ENCODE results near the gene FUT4.

GRCh38 chr11:94533696-94534630 lies 9.8 kb upstream of the FUT4 start:
- TF ChIP-seq, protein P1, sequence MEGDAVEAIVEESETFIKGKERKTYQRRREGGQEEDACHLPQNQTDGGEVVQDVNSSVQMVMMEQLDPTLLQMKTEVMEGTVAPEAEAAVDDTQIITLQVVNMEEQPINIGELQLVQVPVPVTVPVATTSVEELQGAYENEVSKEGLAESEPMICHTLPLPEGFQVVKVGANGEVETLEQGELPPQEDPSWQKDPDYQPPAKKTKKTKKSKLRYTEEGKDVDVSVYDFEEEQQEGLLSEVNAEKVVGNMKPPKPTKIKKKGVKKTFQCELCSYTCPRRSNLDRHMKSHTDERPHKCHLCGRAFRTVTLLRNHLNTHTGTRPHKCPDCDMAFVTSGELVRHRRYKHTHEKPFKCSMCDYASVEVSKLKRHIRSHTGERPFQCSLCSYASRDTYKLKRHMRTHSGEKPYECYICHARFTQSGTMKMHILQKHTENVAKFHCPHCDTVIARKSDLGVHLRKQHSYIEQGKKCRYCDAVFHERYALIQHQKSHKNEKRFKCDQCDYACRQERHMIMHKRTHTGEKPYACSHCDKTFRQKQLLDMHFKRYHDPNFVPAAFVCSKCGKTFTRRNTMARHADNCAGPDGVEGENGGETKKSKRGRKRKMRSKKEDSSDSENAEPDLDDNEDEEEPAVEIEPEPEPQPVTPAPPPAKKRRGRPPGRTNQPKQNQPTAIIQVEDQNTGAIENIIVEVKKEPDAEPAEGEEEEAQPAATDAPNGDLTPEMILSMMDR (IDR thresholded peaks at IDR 0.05): no peak
- no peak for TF ChIP-seq POLR2A (IDR thresholded peaks at IDR 0.05)

All from body of pancreas (tissue), 4 donors.